ENCODE data around the gene ISM2.

Gene ISM2

DNA sequence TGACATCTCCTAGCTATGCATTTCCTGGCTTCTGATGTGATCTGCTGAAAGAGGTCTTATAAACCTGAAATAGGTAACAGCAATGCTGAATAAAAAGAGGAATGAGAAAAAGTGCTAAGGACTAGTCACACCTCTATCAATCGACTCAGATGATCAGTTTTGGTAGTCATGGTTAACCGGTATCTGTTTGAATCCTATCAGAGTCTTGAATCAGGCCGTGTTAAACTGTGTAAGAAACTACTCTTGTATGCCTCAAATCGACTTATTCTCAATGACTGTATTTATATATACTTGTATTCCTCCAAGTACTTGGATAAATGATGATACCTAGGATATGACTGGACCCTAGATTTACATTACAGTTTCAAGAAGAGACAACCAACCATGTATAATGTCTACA, 10.8 kb upstream of the ISM2 start:
- Histone ChIP-seq H3K9me3 (ENCODE audit: severe bottlenecking) (no peaks in the 10 kb centered on the region), H3K36me3 (no peaks in the 10 kb centered on the region; the same call in 1 of the 2 replicates), H3K27me3 (ENCODE audit: insufficient read depth, low read depth, severe bottlenecking) (no peaks in the 10 kb centered on the region), H3K27ac (no peak overlapping the region), H3K4me3 (ENCODE audit: low read depth, low read length) (no peak overlapping the region)
- no peak for DNase-seq
- TF ChIP-seq, protein P1, sequence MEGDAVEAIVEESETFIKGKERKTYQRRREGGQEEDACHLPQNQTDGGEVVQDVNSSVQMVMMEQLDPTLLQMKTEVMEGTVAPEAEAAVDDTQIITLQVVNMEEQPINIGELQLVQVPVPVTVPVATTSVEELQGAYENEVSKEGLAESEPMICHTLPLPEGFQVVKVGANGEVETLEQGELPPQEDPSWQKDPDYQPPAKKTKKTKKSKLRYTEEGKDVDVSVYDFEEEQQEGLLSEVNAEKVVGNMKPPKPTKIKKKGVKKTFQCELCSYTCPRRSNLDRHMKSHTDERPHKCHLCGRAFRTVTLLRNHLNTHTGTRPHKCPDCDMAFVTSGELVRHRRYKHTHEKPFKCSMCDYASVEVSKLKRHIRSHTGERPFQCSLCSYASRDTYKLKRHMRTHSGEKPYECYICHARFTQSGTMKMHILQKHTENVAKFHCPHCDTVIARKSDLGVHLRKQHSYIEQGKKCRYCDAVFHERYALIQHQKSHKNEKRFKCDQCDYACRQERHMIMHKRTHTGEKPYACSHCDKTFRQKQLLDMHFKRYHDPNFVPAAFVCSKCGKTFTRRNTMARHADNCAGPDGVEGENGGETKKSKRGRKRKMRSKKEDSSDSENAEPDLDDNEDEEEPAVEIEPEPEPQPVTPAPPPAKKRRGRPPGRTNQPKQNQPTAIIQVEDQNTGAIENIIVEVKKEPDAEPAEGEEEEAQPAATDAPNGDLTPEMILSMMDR (IDR thresholded peaks at IDR 0.05; ENCODE audit: low read depth, low read length), result no peak

DNA sequence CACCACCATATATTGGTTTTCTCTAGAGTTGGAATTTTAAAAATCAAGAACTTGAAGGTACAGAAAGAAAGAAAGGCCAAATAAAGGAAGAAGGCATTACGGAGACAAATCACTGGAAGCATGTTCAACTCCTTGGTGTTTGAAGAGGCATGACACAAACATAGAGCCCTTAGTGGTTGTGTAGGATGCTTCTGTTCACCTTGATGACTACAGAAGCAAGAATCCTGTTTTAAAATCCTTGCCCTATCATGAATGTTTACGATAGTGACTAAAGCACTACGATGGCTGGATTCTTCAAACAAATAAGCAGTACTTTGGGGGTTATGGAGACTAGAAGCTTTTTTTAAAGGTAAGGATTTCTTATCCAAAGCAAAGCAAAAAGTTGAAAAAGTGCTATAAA, 10.3 kb upstream of the ISM2 start:
- H3K27ac ChIP-seq, result no peak overlapping the region
- TF ChIP-seq, protein P1 (IDR thresholded peaks at IDR 0.05; ENCODE audit: low read depth, low read length), result no peak
- H3K4me3 ChIP-seq (ENCODE audit: low read depth, low read length), result no peak overlapping the region
- no peaks in the 10 kb centered on the region for H3K9me3 ChIP-seq (ENCODE audit: severe bottlenecking)
- no peaks in the 10 kb centered on the region; the same call in 1 of the 2 replicates for H3K36me3 ChIP-seq
- no peak for DNase-seq
- H3K27me3 ChIP-seq (ENCODE audit: insufficient read depth, low read depth, severe bottlenecking), result no peaks in the 10 kb centered on the region

DNA sequence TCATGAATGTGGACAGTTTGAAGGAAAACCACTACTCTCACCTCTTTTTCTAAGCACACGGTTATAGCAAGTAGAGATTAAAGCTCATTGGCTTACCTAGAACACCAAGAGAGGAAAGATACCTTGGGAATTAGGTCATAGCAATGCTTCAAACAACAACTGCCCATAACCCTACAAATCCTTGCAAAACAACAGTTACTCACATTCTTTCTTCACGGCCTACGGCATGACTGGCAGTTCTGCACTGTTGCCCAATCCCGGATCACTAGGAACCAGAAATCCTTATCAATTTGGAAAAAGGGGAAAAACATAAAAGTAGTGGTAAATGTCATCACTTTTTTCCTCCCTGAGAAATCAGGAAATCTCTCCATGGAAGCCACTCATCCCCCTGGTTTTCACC, 9.6 kb upstream of the ISM2 start:
- Histone ChIP-seq H3K4me3 (ENCODE audit: low read depth, low read length) (no peak overlapping the region), H3K9me3 (ENCODE audit: severe bottlenecking) (no peaks in the 10 kb centered on the region), H3K27me3 (ENCODE audit: insufficient read depth, low read depth, severe bottlenecking) (no peaks in the 10 kb centered on the region), H3K27ac (no peak overlapping the region), H3K36me3 (no peaks in the 10 kb centered on the region; the same call in 1 of the 2 replicates)
- no peak for DNase-seq
- TF ChIP-seq, protein P1 (IDR thresholded peaks at IDR 0.05; ENCODE audit: low read depth, low read length), result no peak

DNA sequence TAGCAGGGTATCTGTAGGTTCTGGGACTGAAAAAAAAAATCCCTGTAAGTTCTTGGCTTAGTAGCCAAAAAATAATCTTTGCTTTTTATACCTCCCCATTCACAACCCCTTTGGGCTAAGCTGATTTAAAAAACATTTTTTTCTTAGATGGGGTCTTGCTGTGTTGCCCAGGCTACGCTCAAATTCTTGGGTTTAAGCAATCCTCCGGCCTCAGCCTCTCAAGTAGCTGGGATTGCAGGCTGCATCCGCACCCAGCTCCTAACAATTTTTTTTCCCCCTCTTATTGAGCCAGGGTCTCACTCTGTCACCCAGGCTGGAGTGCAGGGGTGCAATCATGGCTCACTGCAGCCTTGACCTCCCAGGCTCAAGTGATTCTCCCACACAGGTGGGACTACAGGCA, 9.1 kb upstream of the ISM2 start:
- no peak overlapping the region for H3K4me3 ChIP-seq (ENCODE audit: low read depth, low read length)
- H3K9me3 ChIP-seq (ENCODE audit: severe bottlenecking), result no peaks in the 10 kb centered on the region
- H3K27me3 ChIP-seq (ENCODE audit: insufficient read depth, low read depth, severe bottlenecking), result no peaks in the 10 kb centered on the region
- TF ChIP-seq, protein P1 (IDR thresholded peaks at IDR 0.05; ENCODE audit: low read depth, low read length), result no peak
- H3K27ac ChIP-seq, result no peak overlapping the region
- no peaks in the 10 kb centered on the region; the same call in 1 of the 2 replicates for H3K36me3 ChIP-seq
- no peak for DNase-seq

DNA sequence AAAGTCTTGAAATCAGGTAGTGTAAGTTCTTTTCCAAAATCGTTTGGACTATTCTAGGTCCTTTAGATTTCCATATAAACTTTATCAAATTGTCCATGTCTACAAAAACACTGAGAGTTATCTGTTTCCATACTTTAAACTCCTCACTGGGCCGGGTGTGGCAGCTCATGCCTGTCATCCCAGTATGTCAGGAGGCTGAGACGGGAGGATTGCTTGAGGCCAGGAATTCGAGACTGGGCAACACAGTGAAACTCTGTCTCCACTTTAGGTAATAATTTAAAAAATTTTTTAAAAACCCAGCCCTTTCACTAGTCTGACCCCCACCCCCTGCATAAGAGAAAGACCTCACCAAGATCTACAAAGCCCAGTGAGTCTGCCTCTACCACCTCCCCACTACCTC, 6.4 kb upstream of the ISM2 start:
- Histone ChIP-seq H3K27me3 (ENCODE audit: insufficient read depth, low read depth, severe bottlenecking) (no peaks in the 10 kb centered on the region), H3K36me3 (no peaks in the 10 kb centered on the region), H3K27ac (no peak overlapping the region), H3K9me3 (ENCODE audit: severe bottlenecking) (no peaks in the 10 kb centered on the region), H3K4me3 (ENCODE audit: low read depth, low read length) (no peak overlapping the region)
- no peak for DNase-seq
- TF ChIP-seq, protein P1 (IDR thresholded peaks at IDR 0.05; ENCODE audit: low read depth, low read length), result no peak

DNA sequence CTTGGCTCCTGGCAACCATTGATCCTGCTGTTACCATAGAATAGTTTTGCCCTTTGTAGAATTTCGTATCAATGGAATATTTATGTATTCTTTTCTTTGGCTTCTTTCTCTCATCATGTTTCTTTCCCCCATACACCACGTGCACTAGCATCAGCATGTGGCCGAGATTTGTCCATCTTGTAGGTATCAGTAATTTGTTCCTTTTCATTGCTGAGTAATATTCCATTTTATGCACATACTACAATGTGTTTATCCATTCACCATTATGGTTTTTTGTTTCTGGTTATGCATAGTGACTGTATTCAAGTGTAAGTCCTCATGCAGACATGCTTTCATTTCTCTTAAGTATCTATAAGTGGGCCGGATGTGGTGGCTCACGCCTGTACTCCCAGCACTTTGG, 4.5 kb upstream of the ISM2 start:
- Histone ChIP-seq H3K27ac (no peak overlapping the region), H3K9me3 (ENCODE audit: severe bottlenecking) (no peaks in the 10 kb centered on the region), H3K27me3 (ENCODE audit: insufficient read depth, low read depth, severe bottlenecking) (peaks cover 11% of the 10 kb centered on the region), H3K4me3 (ENCODE audit: low read depth, low read length) (no peak overlapping the region), H3K36me3 (no peaks in the 10 kb centered on the region)
- TF ChIP-seq, protein P1 (IDR thresholded peaks at IDR 0.05; ENCODE audit: low read depth, low read length), result no peak
- no peak for DNase-seq

Measured in WERI-Rb-1 (cell line).